ENCODE results near the gene TRABD2B. TPM values are rescaled to one million over a fixed set of nuclear protein-coding genes. Genes with fewer than 3 reads are reported as not detected.
A peak's percentile ranks its signal among the peaks of the same experiment; 100 is the strongest.

TRABD2B gene
- total RNA-seq, 1 experiment from 2014 or later: 0.96 TPM

DNA sequence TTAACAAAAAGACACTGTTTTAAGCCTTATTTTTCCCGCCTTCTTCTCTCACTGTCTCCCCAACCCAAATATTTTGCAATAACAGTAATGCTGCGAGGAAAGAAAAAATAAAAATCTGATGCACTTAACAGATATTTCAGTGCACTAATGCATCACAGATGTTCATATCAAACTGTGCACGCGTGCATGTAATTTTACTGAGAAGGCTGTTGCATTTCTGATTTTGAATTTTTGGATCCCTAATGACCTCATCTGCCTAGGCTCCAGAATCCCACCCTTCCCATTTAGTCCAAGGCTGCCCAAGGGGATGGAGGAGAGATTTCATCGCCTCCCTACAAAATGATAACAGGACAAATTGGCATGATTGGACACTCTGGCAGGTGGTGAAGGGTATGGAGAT, 5.5 kb downstream of the TRABD2B start:
- BruUV-seq (replicated peaks): no TSS peak
- H3K36me3 Mint-ChIP-seq (ENCODE audit: insufficient read depth, unreplicated experiment): peaks cover 17% of the 10 kb centered on the region
- no peaks in the 10 kb centered on the region for H3K9me3 Mint-ChIP-seq (ENCODE audit: unreplicated experiment)
- no peak overlapping the region for H3K4me3 Mint-ChIP-seq (ENCODE audit: unreplicated experiment)
- no peak overlapping the region for H3K27ac Mint-ChIP-seq (ENCODE audit: low read depth, unreplicated experiment)
- H3K27me3 Mint-ChIP-seq (ENCODE audit: insufficient read depth, unreplicated experiment): no peaks in the 10 kb centered on the region
- TF ChIP-seq CTCF (IDR thresholded peaks at IDR 0.05; ENCODE audit: unreplicated experiment): no peak
- ChIA-PET POLR2A (interaction anchor here (0.6 to 1.2 kb wide), 2 partner anchors 35 to 211 kb away, joined by 3 to 4 read pairs; no protein-coding TSS in a partner anchor), CTCF (interaction anchor here (0.5 to 1.4 kb wide), 11 partner anchors 18 to 561 kb away, joined by 3 to 6 read pairs (median 3); no protein-coding TSS in a partner anchor)
- DNase-seq (ENCODE audit: unreplicated experiment): no peak
- H3K4me1 Mint-ChIP-seq (ENCODE audit: insufficient read depth, unreplicated experiment): peaks cover 27% of the 10 kb centered on the region
- intact Hi-C loops (cut with micrococcal nuclease): loop anchor here (10.0 kb wide), 1 partner anchor 87 kb away; no protein-coding TSS in a partner anchor

- intact Hi-C loops (cut with micrococcal nuclease): loop anchor here (10.0 kb wide), 1 partner anchor 86 kb away; no protein-coding TSS in a partner anchor
- no TSS peak for BruUV-seq (replicated peaks)
- Mint-ChIP-seq H3K27me3 (ENCODE audit: insufficient read depth, unreplicated experiment) (no peaks in the 10 kb centered on the region), H3K4me3 (ENCODE audit: unreplicated experiment) (no peak overlapping the region), H3K36me3 (ENCODE audit: insufficient read depth, unreplicated experiment) (peaks cover 17% of the 10 kb centered on the region), H3K27ac (ENCODE audit: low read depth, unreplicated experiment) (no peak overlapping the region), H3K4me1 (ENCODE audit: insufficient read depth, unreplicated experiment) (peaks cover 24% of the 10 kb centered on the region), H3K9me3 (ENCODE audit: unreplicated experiment) (no peaks in the 10 kb centered on the region)
- no peak for TF ChIP-seq CTCF (IDR thresholded peaks at IDR 0.05; ENCODE audit: unreplicated experiment)
- ChIA-PET POLR2A (interaction anchor here (0.6 to 1.2 kb wide), 3 partner anchors 35 to 212 kb away, joined by 3 to 4 read pairs (median 3); no protein-coding TSS in a partner anchor), CTCF (interaction anchor here (0.5 to 1.4 kb wide), 11 partner anchors 10 to 561 kb away, joined by 3 to 6 read pairs (median 3); no protein-coding TSS in a partner anchor)
- DNase-seq (ENCODE audit: unreplicated experiment): peak; percentile 53
Measured at GRCh38 chr1:47991187-47991586, 6.0 kb downstream of the TRABD2B start.

DNA sequence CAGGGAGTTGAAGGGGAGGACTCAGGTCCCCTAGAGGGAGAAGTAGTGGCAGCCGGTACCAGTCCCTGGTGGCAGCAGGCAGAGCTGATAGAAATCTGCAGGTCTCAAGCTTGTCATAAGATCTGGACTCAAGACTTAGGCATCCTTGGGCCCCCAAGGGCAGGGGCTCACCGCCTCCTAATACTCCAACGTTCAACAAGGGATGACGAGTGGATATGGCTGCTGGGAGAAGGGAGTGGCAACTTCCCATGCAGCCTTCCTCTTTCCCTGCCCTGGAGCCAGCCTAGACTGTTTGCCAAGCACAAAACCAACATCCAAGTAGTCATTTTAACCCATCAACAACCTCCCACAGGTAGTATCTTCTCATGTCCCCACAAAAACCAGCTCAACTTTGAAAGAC, 6.9 kb downstream of the TRABD2B start:
- Mint-ChIP-seq H3K27me3 (ENCODE audit: insufficient read depth, unreplicated experiment) (no peaks in the 10 kb centered on the region), H3K4me3 (ENCODE audit: unreplicated experiment) (no peak overlapping the region), H3K36me3 (ENCODE audit: insufficient read depth, unreplicated experiment) (peaks cover 17% of the 10 kb centered on the region), H3K4me1 (ENCODE audit: insufficient read depth, unreplicated experiment) (peaks cover 16% of the 10 kb centered on the region), H3K27ac (ENCODE audit: low read depth, unreplicated experiment) (no peak overlapping the region), H3K9me3 (ENCODE audit: unreplicated experiment) (no peaks in the 10 kb centered on the region)
- no TSS peak for BruUV-seq (replicated peaks)
- no peak for DNase-seq (ENCODE audit: unreplicated experiment)
- ChIA-PET CTCF (interaction anchor here (1.1 to 1.4 kb wide), 5 partner anchors 10 to 73 kb away, joined by 3 to 6 read pairs (median 3); no protein-coding TSS in a partner anchor), POLR2A (interaction anchor here (1.0 to 1.2 kb wide), 2 partner anchors 48 to 213 kb away, joined by 3 to 4 read pairs; no protein-coding TSS in a partner anchor)
- intact Hi-C loops (cut with micrococcal nuclease): loop anchor here (10.0 kb wide), 1 partner anchor 85 kb away; no protein-coding TSS in a partner anchor
- no peak for TF ChIP-seq CTCF (IDR thresholded peaks at IDR 0.05; ENCODE audit: unreplicated experiment)

- ChIA-PET POLR2A (no interaction called here), CTCF (interaction anchor here (1.2 to 2.6 kb wide), 2 partner anchors 10 kb away, joined by 3 to 19 read pairs; partner anchors contain the start of gene TRABD2B)
- no peaks in the 10 kb centered on the region for H3K9me3 Mint-ChIP-seq (ENCODE audit: unreplicated experiment)
- H3K27me3 Mint-ChIP-seq (ENCODE audit: insufficient read depth, unreplicated experiment): no peaks in the 10 kb centered on the region
- no peak for DNase-seq (ENCODE audit: unreplicated experiment)
- H3K27ac Mint-ChIP-seq (ENCODE audit: low read depth, unreplicated experiment): no peak overlapping the region
- BruUV-seq (replicated peaks): no TSS peak
- peaks cover 6% of the 10 kb centered on the region for H3K4me1 Mint-ChIP-seq (ENCODE audit: insufficient read depth, unreplicated experiment)
- no peaks in the 10 kb centered on the region for H3K36me3 Mint-ChIP-seq (ENCODE audit: insufficient read depth, unreplicated experiment)
- intact Hi-C loops (cut with micrococcal nuclease): no loop called here
- TF ChIP-seq CTCF (IDR thresholded peaks at IDR 0.05; ENCODE audit: unreplicated experiment): no peak
- H3K4me3 Mint-ChIP-seq (ENCODE audit: unreplicated experiment): no peak overlapping the region
Measured at GRCh38 chr1:47987601-47988000, 9.6 kb downstream of the TRABD2B start.
